DMS53 treated with DMSO at 0.1 percent for 48 hours (cell line): Measurements from ENCODE around the gene SLC41A2.

ENCODE experiments used
- DNase-seq: peaks from one replicate; lab custom pipeline; 2025; ENCODE audit not compliant: unreplicated experiment; lab: John Stamatoyannopoulos, UW

Gene SLC41A2

DNA sequence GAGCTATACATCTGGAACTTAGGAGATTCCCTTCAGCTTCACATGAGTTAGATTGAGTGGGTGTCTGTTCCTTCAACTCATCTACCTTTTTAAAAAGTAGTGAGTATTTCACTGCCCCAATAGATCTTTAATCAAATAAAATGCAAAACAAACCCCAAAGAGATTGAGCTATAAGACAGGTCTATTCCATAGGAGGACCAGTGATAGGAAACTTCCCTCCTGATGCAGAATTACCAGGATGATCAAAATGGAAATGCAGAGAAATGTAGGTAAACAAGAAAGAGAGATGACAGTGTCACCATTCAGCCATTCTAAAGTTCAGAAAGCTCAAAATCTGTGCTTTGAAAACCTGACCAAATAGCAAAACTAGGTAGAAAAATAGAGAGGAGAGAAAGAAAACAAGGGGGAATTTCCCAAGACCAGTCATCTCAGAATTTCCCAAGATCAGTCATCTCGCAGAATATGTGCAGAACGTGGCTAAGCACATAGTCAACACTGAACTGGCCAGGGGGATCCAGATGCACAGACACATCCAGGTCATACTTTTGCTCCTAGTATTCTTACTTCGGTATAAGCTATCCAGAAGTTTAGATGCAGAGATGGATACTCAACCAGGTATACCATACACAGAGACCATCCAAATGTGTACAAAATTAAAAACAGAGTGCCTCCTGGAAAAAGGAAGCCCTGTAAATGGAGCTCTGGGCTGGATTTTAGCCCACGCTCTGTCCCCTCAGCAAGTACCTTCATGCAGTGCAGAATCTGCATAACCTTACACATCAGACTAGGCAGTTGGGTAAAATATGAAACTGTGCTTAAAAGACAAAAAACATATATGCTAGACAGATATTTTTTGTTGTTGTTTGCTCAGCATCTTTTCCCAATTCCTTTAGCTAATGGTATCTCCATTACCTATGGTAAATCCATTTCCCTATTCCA, 27.4 kb downstream of the SLC41A2 start:
- DNase-seq = no peak

DNA sequence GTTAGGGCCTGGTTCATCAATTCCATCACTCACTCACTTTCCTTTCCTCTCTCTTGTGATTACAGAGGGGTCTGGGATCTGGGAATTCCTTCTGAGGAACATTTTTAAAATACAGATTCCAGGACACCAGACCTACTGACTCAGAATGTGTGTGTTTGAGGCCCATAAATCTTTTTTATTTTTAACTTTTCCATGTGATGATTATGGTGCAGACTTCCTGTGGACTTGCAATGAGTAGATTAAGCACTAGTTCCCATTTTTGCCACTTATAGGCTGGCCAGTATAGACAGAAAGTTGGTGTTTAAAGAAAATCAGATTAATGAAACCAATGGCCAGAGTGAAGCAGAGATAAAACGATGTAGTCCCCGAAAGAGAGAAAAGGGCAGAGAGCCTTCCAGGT, 28.1 kb downstream of the SLC41A2 start:
- DNase-seq = no peak

DNA sequence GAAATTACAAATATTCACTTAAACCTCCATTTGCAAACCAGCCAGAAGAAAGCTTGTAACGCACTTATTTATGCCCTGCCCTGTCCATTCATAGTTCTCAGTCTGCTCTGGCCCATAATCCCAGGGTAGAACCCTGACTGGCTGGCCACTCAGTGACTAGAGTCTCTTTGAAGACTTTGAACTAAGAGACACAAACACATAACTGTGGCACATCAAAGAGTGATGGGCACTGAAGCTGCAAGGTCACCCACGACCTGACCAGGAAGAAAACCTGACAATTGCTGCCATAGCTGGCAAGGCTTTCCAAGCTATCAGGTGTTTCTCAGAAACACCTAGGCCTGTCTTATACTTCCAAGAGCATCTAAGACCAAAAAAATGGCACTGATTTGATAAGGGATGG, 28.7 kb downstream of the SLC41A2 start:
- no peak for DNase-seq

DNA sequence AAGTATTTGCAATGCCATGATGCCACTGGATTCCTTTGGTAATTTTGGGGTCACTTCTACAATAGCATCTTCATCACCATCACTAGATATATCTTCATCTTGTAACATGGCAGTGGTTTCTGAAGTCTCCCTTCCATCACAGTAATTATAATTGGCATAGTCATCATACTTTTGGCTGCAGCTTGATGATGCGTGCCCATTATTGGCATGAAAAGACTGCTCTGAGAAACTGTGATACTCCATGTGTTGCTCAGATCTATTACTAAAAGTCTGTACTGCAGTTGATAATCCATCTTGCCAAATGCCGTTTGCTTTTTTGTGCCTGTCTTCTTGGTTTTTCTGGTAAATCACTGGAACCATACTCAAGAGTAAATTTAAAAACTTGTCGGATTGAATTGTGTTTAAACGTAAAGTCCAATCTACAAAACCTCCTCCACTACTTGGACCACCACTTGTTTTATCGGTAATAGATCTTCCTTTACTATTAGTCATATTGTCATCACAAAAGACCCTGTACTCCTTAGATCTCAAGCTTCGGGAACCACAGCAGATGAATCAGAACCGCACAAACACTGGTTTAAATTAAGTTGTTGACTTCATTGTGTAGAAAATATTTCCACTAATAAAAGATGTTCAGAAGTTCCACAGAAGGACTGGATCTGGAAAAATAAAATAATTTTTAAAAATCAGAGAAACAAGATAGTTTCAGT, 29.9 kb downstream of the SLC41A2 start:
- no peak for DNase-seq

DNA sequence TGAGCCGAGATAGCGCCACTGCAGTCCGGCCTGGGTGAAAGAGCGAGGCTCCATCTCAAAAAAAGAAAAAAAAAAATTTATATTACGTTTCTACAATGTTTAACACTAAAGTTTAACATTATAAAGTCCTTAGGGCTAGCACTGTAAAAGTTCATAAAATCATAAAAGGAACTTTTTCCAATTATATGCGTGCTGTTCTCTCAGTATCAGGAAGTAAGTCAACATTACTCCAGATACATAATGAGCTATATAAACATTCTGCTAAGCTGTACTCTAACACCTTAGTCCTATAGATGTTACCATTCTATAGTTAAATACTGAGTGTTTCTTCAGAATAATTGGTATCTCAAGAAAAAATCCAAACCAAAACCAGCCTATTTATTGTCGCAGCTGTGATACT, 32.6 kb downstream of the SLC41A2 start:
- DNase-seq = no peak

DNA sequence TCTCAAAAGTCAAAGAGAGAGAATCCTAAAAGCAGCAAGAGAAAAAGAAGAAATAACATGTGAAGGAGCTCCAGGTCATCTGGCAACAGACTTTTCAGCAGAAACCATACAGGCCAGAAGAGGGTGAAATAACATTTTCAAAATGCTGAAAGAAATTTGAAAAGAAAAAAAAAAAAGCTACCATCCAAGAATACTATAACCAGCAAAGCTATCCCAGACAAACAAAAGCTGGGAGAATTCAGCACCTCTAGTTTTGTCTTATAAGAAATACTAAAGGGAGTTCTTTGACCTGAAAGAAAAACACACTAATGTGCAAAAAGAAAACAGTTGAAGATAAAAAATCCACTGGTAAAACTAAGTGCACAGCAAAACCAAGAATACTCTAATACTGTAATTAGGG, 36.8 kb downstream of the SLC41A2 start:
- DNase-seq = no peak

DNA sequence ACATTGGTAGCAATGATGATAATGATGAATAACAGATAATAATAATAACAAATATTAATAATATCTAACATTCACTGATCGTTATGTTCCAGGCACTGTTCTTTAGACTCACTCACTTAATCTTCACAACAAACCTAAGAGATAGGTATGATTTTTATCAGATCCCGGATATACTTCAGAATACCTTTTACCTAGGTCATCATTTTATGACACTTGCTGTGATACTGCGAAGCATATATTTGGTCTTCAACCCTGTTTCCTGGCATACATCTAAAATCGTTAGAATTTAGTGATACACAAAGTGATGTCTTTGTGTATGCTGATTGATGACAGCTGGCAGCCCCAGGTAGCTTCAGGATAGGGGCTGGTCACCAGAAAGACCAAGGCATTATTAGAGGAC, 46.1 kb downstream of the SLC41A2 start:
- no peak for DNase-seq

DNA sequence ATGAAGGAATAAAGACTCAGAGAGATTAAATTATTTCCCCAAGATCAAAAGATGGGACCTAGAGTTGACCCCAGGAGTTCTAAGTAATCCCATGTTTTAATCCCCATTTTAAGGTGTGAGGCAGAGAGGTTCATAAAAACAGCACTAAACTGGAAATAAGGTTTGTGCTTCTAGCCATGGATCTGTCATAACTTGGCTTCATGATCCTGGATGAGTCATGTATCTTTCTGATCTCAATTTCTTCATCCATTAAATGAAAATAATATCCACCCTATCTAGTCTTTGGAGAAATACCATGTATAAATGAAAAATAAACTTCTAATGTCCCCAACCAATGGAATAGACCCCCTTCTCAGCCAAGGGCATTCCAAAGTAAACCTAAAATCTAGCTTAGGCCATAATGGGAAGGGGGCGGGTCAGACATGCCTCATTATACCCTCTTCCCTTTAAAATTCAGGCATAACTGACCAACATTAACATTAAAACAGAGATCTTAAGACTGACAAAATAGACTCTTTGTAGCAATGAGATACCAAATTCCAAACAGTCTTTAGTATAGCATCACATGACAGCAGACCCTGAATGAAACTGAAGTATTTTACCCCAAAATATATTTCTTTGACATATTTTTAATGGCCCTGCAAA, 47.8 kb downstream of the SLC41A2 start:
- DNase-seq = no peak

DNA sequence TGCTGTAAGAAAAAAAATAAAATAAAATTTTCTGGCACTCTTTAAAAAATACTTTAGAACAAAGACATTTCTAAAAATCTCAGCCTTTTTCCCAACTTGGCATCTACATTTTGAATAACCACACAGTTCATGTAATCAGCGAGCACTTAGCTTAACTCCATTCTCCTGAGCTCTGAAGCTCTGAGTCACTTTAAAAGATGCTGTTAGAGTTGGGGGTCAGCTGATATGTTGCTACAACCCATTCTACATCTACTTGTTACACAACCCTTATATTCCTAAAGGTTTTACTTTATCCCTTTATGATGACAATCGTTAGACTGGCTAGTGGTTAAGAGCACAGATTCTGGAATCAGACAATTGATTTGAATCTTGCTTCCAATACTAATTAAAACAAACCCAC, 48.3 kb downstream of the SLC41A2 start:
- DNase-seq = no peak
